Lung (tissue), 12 donors: Measurements from ENCODE around the gene NUDT13. TPM values are rescaled to one million over a fixed set of nuclear protein-coding genes. Genes with fewer than 3 reads are reported as not detected.

Experiments
- ATAC-seq: fragments of 200-7000 bp; cut with Tn5 transposase; one replicate; pipeline ENCODE4 v1.9.1; 2020; ENCODE audit warnings: moderate number of reproducible peaks; ENCODE audit not compliant: insufficient read depth, low FRiP score
- DNase-seq, 3 donors: peaks; one replicate each; pipeline ENCODE4 v3.0.0-alpha.2; 2013 to 2017
- H3K27ac ChIP-seq, 2 donors: one replicate each; pipeline ENCODE4 v1.5.1; 2013; ENCODE audit warnings: mild to moderate bottlenecking in 2 of 2, moderate library complexity in 2 of 2, control low read depth in 1 of 2, inconsistent platforms in 1 of 2, low read depth in 1 of 2, low read length in 1 of 2
- H3K27me3 ChIP-seq, 3 donors: one replicate each; pipeline ENCODE4 v1.5.1; 2013; ENCODE audit warnings: low read length in 2 of 3; ENCODE audit not compliant: control insufficient read depth in 3 of 3, insufficient read depth in 3 of 3
- H3K36me3 ChIP-seq, 4 donors: one replicate each; pipeline ENCODE4 v1.5.1; 2013; ENCODE audit warnings: low read length in 4 of 4, mild to moderate bottlenecking in 1 of 4, moderate library complexity in 1 of 4; ENCODE audit not compliant: control insufficient read depth in 4 of 4, insufficient read depth in 4 of 4
- H3K4me1 ChIP-seq, 5 donors: one replicate each; pipeline ENCODE4 v1.5.1; 2013; ENCODE audit warnings: low read length in 5 of 5, mild to moderate bottlenecking in 2 of 5, moderate library complexity in 1 of 5; ENCODE audit not compliant: control insufficient read depth in 5 of 5, insufficient read depth in 5 of 5
- H3K4me3 ChIP-seq: one replicate; pipeline ENCODE4 v1.5.1; 2013; ENCODE audit warnings: mild to moderate bottlenecking, control low read depth, moderate library complexity
- H3K9ac ChIP-seq, 2 donors: one replicate each; pipeline ENCODE4 v1.5.1; 2013; ENCODE audit warnings: low read length in 2 of 2, control low read depth in 1 of 2; ENCODE audit not compliant: insufficient read depth in 1 of 2
- H3K9me3 ChIP-seq, 4 donors: one replicate each; pipeline ENCODE4 v1.5.1; 2013; ENCODE audit warnings: low read length in 3 of 4, mild to moderate bottlenecking in 1 of 4, moderate library complexity in 1 of 4; ENCODE audit not compliant: control insufficient read depth in 4 of 4, insufficient read depth in 3 of 4
- WGBS, 2 donors: extraction: QIAGEN DNeasy Blood & Tissue Kit; methylation state at CpG; one replicate each; pipeline ENCODE4 v1.1.7; 2013; 5-methylcytosine and 5-hydroxymethylcytosine counted together
- polyA plus RNA-seq, 2 donors: library from polyadenylated mRNA; stranded (reverse); fragments of 200-250 nt; gene quantifications; one replicate each; pipeline ENCODE4 v1.2.1, GENCODE V29; 2013
- total RNA-seq, 2 donors: library from RNA; depleted of rRNA in 1 of 2; stranded (reverse); fragments of >200 nt in 1 of 2; gene quantifications; one replicate each; pipeline ENCODE4 v1.2.1, GENCODE V29; 2014 to 2021
- TF ChIP-seq, protein P1 (sequence below): IDR thresholded peaks from 2 replicates; pipeline ENCODE4 v1.5.1; 2012; ENCODE audit warnings: mild to moderate bottlenecking; ENCODE audit errors: control extremely low read depth, extremely low read depth
- donor health status: control.
- donor health status: control.
- donor health status: Bipolar disorder and iron deficiency.
- donor health status: healthy.
- donor health status: DM: yes; HTN: yes; CAD: no.

The NUDT13 gene
- total and polyA plus RNA-seq, 4 donors = 1.4 to 4.2 (median 3.1) TPM

DNA sequence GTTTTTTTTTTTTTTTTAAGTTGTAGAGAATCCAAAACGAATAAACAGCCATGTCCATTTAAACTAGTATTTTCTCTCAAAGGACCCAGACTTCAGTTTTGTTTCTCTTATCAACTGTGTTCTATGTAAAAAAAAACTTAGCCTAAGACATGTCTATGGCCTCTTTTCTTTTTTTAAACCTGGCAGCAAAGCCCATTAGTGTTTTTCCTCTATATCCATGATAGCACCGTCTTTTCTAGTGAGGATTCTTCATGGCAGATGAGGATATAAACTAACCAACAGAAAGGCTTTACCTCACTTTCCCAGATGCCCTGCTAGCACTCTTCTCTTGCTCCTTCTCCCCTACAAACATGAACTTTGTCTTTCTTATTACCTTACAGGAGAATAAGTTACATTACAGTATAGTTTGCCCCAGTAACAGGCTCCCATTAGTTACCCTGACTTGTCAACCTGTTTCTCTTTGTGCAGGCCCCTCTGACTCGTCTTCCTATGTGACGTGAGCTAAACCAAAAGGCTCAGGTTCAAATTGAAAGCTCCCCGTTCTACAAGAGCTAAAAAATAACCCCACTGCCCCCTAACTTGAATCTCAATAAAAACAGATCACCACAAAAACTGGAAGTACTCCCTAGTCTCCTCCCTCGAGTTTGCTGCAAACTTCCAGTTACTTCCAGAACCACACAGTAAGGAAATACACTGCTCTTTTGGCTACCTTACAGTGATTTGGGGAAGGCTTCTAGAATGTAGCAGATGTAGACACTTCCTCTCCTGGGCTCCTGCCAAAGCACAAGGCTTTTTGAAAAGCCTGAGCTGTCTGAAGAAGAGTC lies 33.7 kb upstream of the NUDT13 start:
- peaks cover 0 to 16% (median 3%) of the 10 kb centered on the region in 5 donors for H3K4me1 ChIP-seq
- peak overlapping the region in 1 of 2 donors; percentile 66 for H3K9ac ChIP-seq
- no peak overlapping the region for H3K4me3 ChIP-seq
- H3K36me3 ChIP-seq = peaks cover 0 to 6% (median 2%) of the 10 kb centered on the region in 4 donors
- 32 to 46% methylated on average over 6 of the region's 6 CpGs for WGBS, 2 donors
- peak; percentile 27 for ATAC-seq
- no peaks in the 10 kb centered on the region for H3K27me3 ChIP-seq
- H3K9me3 ChIP-seq = no peaks in the 10 kb centered on the region
- peak overlapping the region; percentile 77 to 85 for H3K27ac ChIP-seq
- DNase-seq = peak; percentile 66 to 92 (median 88)
- TF ChIP-seq, protein P1, sequence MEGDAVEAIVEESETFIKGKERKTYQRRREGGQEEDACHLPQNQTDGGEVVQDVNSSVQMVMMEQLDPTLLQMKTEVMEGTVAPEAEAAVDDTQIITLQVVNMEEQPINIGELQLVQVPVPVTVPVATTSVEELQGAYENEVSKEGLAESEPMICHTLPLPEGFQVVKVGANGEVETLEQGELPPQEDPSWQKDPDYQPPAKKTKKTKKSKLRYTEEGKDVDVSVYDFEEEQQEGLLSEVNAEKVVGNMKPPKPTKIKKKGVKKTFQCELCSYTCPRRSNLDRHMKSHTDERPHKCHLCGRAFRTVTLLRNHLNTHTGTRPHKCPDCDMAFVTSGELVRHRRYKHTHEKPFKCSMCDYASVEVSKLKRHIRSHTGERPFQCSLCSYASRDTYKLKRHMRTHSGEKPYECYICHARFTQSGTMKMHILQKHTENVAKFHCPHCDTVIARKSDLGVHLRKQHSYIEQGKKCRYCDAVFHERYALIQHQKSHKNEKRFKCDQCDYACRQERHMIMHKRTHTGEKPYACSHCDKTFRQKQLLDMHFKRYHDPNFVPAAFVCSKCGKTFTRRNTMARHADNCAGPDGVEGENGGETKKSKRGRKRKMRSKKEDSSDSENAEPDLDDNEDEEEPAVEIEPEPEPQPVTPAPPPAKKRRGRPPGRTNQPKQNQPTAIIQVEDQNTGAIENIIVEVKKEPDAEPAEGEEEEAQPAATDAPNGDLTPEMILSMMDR = no peak

DNA sequence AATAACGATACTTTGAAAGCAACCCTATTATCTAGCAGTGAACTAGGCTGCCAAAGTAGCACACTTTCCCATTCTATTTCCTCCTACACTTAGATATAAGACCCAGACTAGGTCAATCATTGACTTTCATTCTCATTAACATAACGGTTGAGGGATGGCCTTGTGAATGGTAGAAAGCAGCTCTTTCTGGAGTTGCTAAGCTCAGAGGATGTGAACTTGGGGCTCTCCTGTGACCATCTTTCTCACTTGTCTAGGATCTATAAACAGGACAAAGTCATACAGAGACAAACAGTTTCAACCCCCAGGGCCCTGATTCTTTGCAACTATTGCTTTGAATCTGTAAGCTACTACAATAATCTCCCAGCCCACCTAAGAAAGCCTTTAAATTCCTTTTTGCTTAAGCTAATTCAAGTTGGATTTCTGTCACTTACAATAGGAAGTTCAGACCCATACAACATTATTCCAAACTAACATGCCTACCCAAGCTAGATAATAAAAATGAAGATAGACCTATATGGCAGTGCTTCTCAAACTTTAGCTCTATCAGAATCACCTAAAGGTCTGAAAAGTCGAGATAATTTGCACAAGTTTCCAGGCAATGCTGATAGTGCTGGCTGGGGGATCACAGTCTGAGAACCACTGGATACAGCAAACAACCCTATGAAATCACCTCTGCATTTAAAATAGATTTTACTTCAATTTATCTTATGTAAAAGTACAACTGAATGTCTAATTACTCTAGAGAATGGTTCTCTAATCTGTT lies 30.3 kb upstream of the NUDT13 start:
- ATAC-seq = no peak
- Histone ChIP-seq H3K4me3 (no peak overlapping the region), H3K9me3 (no peaks in the 10 kb centered on the region), H3K4me1 (peaks cover 0 to 27% (median 6%) of the 10 kb centered on the region in 5 donors), H3K27ac (no peak overlapping the region), H3K27me3 (no peaks in the 10 kb centered on the region), H3K36me3 (no peaks in the 10 kb centered on the region), H3K9ac (no peak overlapping the region)
- DNase-seq = no peak
- TF ChIP-seq, protein P1 = no peak
- WGBS, 2 donors = 93 to 95% methylated on average over 3 of the region's 3 CpGs

DNA sequence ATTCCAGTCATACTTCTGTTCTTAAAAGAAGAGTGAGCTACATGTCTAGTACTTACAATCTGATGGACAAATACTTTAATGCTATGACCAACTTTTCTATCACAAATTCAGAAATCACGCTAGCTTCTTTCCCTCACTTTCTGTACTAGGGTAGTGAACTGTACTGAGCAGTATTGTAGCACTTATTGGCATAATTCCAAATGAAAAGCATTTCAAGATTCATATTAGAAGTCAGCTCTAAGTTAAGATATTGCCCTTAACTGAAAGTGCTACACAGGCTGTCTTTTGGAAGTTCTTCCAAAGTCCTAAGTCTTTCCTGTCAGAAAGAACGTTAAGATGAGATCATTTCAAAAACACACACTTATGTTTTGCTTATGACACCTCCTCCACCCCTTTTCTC lies 27.0 kb upstream of the NUDT13 start:
- ATAC-seq (no peak), DNase-seq (peak in 2 of 3 donors; percentile 54 to 67)
- Histone ChIP-seq H3K4me1 (peaks cover 0 to 23% (median 3%) of the 10 kb centered on the region in 5 donors), H3K36me3 (no peaks in the 10 kb centered on the region), H3K4me3 (no peak overlapping the region), H3K27ac (no peak overlapping the region), H3K9ac (peak overlapping the region in 1 of 2 donors; percentile 51), H3K9me3 (no peaks in the 10 kb centered on the region), H3K27me3 (no peaks in the 10 kb centered on the region)
- WGBS, 2 donors = 45 to 69% methylated on average over 2 of the region's 2 CpGs
- TF ChIP-seq, protein P1 = no peak
